ENCODE results near the gene LIN7C. TPM values are rescaled to one million over a fixed set of nuclear protein-coding genes. Genes with fewer than 3 reads are reported as not detected.
"Not testable (repeated sequence)": the region's sequence is repeated elsewhere in the genome, so short reads cannot be mapped to it uniquely, and the experiment has no call there.

LIN7C gene
- total RNA-seq, 1 donor from 2014 or later, result 30.8 TPM

- DNase-seq (ENCODE audit: low read depth), result not testable (repeated sequence)
These were observed 58.4 kb downstream of the LIN7C start for GRCh38 chr11:27448184-27448540.

- no peak for DNase-seq (ENCODE audit: low read depth)
These were observed 59.0 kb downstream of the LIN7C start for GRCh38 chr11:27447288-27448183.

- no peak for DNase-seq (ENCODE audit: low read depth)
These were observed 60.9 kb downstream of the LIN7C start for GRCh38 chr11:27445625-27446024.

GRCh38 chr11:27444801-27445215 is 61.8 kb downstream of the LIN7C start:
- DNase-seq (ENCODE audit: low read depth), result no peak

Small RNAs within 50 kb of the gene (microRNA-seq; reads per million reads assigned to microRNA genes)
- not detected for gene MIR8087

Other genes starting within 250 kb of the LIN7C start
- gene CCDC34, start 143.6 kb downstream of the LIN7C start, total RNA-seq, result 3.0 and 3.5 TPM in 2 replicates
- gene LGR4, start 34.0 kb downstream of the LIN7C start, total RNA-seq, result 17.3 and 17.7 TPM in 2 replicates
- 2.8 and 4.5 TPM in 2 replicates for gene BDNF, start 193.7 kb upstream of the LIN7C start, total RNA-seq

All from myocyte (in vitro differentiated cells).